Measurements from ENCODE around the gene TRAIP. TPM values are rescaled to one million over a fixed set of nuclear protein-coding genes. Genes with fewer than 3 reads are reported as not detected.
"Not testable (repeated sequence)": the region's sequence is repeated elsewhere in the genome, so short reads cannot be mapped to it uniquely, and the experiment has no call there.

Gene TRAIP
- total RNA-seq, 1 donor from 2014 or later: 0.91 TPM

DNA sequence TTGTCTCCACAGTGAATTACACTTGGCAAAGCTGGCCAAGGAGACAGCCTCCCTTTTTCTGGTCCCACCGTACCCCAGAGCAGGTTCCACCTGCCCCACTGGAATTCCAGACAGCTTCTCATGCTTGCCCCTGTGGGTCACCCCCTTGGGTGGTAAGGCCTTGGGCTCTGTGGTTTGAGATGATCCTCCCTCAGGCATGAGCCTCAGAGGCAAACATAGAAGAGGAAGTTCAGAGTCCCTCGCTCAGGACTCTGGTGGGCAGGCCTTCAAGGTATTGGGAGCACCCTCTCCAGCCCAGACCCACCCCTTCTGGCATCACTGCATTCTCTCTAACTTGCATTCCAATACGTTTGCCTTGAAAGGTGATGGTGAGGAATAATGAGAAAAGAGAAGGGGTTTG, 25.0 kb downstream of the TRAIP start:
- DNase-seq (ENCODE audit: low read depth): no peak

DNA sequence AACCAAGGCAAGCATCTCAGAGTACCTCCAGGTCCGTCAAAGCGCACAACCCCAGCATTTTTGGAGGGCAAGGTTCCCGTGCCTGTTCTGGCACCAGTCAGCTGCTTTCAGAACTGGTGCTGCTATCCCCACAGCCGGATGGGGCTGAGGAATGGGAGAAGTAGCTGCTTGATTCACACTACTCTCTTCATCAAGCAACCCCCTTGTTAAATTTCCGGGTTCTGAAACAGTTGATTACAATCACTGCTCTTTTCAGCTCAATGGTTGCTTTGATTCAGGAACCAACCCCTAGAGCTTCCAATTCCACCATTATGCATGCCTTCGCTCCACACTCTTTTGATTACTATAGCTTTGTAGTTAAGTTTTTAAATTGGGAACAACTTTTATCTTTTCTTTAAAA, 30.3 kb downstream of the TRAIP start:
- no peak for DNase-seq (ENCODE audit: low read depth)

DNA sequence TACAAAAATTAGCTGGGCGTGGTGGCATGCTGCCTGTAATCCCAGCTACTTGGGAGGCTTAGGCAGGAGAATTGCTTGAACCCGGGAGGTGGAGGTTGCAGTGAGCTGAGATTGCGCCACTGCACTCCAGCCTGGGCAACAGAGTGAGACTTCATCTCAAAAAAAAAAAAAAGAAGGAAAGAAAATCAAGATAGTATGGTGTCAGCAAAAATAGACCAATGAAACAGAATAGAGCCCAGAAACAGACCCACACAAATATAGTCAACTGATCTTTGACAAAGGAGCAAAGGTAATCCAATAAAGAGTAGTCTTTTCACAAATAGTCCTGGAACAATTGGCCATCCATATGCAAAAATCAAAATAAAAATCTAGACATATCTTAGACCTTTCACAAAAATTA, 33.2 kb downstream of the TRAIP start:
- DNase-seq (ENCODE audit: low read depth): not testable (repeated sequence)

DNA sequence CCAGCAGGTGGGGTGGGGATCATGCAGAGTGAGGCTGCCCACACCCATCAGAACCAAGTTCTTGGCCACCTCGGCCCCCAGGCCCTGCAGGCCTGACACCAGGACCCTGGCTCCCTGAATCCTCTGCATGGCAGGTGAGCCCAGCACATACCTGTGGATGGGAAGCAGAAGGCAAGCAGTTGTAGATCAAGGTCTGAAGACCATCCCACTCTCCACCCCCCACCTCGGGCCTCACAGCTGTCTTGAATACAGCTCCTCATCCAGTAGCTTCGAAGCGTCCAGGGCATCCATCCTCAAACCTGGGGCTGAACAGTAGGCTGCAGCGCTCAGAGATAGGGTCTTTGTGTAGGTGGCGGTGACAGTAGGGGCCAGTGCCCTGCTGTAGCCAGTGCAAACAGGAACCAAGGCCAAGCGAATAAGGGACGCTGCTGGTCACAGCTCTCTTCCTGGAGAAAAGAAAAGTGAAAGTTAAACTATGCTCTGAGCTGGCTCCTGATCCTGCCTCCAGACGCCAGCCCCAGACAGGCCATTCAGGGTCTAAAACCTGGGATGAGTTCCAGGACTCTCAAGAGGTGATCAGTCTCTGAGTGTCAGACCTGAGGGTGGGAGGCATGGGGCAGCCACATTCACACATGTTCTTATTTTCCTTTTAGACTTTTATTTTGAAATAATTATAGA, 42.7 kb downstream of the TRAIP start, which contains the start of gene UBA7:
TSS of gene UBA7 (minus strand) at position 457 of the 678 bp plus-strand sequence. CDS start at position 291, 166 bp downstream.
- DNase-seq (ENCODE audit: low read depth): peak; percentile 57

DNA sequence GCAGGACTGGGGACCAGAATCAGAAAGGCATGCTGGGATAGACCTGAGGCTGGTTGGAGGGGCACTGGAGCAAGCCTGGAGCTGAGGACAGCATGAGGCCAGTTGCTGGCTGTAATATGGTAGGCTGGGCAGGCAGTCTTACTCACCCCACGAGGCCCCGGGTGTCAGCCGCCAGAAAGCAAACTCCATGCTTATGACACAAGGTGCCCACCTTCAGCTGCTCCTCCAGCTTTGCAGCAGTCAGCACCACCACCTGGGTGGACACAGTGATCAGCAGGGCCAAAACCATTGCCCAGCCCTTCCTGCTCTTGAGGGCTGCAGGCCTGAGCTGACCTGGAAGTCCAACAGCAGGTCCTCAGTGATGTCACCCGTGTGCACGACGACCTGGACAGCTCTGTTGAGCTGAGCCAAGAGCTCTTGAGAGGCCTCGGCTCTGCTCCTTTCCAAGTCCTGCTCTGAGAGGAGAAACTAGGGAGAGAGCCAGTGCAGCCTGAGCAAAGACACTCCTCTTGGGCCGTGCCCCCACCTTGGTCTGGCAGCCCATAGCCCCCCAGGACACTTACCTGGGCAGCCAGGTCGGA, 43.4 kb downstream of the TRAIP start:
- DNase-seq (ENCODE audit: low read depth): no peak

DNA sequence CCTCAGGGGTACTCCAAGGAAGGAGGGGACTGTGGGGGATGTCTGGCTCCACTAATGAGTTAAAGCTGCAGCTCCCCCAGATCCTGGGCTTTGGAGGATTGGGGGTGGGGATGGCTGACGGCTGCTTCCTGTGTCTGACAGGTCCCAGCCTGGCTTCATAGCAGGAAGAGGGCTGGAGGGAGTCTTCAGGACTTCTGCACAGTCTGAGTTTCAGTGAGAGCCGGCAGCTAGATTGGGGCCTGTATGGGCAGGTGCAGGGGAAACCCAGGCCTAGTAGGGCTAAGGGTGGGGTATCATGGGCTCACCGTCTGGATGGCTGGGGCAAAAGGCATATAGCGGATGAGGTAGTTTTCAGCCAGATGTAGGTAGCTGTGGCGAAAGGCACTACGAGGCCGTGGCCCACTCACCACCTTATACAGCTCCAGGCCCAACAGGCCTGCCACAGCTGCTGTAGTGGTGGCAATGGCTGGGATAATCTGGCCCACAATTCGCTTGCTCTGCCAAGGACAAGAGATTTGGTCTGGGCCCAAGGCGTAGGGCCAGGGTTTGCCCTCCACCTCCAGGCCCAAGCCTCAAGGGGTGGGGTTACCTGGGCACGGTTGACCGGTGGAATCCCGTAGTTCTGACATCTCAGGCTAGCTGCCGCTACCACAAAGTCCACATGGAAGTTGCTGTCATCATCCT, 48.8 kb downstream of the TRAIP start:
- no peak for DNase-seq (ENCODE audit: low read depth)

DNA sequence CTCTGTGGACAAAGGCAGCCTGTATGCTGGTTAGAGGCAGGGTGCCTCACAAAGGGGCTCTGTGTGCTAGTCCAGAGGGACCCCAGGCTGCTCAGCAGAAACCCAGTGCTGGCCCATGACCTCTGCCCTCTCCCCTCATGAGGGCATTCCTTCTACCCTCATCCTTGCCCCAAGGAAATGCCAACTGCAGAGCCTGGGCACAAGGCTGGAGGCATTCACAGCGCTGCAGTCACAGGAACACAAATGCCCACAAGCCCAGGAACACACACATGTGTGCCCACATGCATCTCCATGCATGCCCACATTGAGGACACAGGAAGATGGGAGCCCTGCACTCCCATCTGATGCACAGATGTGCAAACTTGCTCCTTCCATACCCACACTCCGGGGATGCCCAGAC, 49.5 kb downstream of the TRAIP start:
- DNase-seq (ENCODE audit: low read depth): no peak

DNA sequence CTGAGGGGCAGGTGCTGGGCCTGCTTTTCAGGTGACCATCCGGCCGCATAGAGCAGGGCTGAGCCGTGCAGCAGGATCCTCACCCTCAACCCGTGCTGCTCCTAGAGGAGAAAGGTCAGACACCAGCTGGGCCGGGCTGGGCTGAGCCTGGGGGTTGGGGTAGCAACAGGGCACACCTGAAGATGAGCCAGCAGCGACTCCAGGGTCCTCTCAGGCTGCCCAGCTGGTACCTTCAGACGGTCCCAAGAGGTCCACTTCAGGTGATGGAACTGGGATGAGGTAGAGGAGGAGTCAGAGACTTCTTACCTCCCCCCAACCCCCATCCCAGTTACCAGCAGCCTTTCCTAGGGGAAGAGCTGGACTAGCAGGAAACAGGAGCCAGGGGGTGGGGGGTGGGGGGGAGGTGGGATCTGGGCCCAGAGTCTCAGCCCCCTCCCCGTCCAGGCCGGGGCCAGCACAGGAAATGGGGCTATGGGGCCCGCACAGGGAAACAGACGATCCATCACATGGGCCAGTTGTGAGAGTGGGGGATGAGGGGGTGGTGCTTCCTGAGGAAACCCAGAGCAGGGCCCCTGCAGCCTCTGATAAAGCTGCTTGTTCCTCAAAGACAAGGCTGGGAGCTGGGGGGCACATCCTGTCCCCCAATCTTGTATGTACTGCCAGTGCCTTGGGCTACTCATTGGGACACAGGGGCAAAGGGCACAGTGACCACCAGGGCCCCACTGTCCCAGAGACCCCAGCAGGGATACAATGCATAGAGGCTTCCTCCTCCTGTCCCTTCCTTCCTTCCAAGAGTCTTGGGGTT, 50.3 kb downstream of the TRAIP start:
- DNase-seq (ENCODE audit: low read depth): no peak

DNA sequence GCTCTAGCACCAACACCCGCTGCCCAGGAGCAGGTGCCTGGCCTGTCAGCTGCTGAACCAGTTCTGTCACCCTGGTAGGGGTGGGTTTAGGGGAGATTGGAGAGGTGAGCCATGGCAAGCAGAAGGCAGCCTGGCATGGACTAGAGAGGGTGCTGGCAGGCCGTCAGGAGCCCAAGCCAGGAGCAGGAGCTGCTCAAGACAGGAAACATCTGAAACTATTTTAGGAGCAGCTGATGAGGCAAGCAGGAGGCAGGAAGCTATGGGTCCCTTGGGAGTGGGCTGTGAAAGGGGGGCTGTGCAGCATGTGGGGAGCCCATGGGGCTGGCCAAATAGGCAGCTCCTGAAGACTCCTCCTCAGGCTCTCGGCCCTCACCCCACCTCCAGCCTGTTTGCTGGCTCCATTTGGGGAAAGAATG, 51.0 kb downstream of the TRAIP start:
- peak; percentile 84 for DNase-seq (ENCODE audit: low read depth)

DNA sequence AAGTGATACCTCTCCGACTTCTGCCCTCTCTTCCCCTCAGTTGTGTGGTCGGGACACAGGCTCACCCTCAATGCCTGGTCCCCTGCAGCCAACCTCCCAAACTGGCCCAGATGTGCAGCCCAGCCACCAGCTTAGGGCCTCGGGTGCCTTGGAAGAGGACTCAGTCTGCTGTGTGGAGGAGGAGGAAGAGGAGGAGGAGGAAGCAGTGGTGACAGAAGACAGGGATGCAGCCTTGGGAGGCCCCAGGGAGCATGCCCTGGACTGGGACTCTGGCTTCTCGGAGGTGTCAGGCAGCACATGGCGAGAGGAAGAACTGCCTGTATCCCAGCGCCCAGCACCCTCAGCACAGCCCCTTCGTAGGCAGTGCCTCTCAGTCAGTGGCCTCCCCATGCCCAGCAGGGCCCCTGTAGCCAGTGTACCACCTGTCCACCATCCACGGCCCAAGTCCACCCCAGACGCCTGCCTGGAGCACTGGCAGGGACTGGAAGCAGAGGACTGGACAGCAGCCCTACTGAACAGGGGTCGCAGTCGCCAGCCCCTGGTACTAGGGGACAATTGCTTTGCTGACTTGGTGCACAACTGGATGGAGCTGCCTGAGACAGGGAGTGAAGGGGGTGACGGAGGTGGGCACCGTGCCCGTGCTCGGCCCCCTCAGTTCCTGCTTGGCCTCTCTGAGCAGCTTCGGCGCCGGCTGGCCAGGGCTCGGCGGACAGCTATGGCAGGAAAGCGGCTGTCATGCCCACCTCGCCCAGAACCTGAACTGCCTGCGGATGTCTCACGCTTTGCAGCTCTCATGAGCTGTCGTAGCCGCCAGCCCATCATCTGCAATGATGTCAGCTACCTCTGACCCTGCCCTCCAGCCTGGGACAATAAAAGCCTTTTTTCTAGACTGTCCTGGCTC, 52.0 kb downstream of the TRAIP start:
- DNase-seq (ENCODE audit: low read depth): no peak

DNA sequence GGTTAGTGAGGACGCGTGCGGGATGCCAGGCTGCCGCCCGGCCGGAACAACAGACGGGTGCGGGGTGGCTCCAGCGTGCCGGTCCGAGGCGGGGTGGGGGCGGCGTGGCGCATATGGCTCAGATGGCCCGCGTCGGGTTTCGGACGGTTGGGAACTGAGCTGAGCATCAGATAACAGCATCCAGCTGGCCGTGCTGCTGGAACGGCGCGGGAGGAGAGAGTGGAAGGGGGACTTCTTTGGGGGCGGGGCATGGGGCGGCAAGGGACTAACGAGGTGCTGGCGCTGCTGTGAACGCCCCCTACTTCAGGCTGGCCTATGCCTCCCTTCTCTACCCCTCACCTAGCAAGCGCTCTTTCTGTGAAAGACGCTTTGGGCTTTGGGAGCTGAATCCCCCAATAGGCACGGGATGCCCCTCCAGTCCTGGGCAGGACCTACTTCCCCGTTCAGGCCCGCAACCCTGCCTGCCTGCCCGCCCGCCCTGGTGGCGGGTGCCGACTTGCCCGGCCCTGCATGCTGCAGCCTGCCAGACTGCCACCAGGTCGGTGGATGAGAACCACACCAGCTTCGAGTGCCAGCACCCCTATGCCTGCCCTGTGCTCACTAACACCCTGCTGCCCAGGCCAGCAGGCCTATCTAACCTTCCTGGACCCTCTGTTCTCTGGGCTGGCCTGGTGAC, 52.8 kb downstream of the TRAIP start:
- DNase-seq (ENCODE audit: low read depth): peak; percentile 66

DNA sequence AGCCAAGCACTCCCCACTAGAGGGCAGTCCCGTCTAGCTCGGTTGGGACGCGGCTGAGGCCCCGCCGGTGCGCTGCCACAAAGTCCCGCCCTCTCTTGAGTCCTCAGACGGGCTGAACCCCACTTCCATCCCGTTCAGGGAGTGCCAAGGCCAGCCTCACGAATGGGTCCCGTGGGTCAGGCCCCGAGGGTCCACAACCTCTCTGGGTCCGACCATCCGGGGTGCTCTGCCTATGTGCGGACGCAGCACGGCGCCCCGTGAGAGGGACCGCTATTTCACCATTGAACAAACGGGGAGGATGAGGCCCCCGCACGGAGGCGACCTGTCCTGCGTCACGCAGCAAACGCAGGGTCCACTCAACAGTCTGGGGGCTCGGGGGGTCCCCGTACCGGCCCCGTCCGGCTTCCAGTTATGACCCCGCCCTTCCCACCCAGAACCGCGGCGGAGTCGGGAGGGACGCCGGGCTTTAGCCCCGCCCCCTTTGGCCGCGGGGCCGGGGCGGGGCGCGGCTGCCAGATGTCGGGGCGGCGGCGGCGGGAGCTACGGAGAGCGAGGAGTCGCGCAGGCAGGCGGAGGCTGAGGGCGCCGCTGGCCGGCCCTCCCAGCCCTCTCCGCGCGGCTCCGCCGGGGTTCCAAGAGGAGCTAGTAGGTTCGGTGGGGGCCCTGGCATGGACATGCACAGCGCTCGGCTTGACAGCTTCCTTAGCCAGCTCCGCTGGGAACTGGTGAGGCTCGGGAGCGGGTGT, 53.5 kb downstream of the TRAIP start, which contains the start of gene INKA1:
TSS of gene INKA1 (plus strand) at position 543 of the 746 bp plus-strand sequence. CDS start at position 675, 132 bp downstream.
- peak; percentile 88 for DNase-seq (ENCODE audit: low read depth)

DNA sequence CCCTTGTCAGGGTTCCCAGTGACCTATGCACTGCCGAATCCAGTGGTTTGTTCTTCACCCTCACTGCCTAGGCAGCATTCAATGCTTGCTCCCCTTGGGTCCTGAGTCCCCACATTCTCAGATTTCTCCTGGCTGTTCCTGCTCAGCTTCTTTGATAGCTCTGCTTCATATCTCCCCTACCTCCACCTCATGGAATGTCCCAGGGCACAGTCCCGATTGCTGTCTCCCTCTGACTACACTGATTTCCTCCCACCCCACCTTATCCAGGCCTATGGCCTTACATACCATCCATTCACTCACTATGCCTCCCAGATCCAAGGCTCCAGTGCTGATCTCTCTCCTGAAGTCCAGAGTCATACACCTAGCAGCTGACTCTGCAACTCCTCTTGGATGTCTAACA, 55.2 kb downstream of the TRAIP start:
- no peak for DNase-seq (ENCODE audit: low read depth)

DNA sequence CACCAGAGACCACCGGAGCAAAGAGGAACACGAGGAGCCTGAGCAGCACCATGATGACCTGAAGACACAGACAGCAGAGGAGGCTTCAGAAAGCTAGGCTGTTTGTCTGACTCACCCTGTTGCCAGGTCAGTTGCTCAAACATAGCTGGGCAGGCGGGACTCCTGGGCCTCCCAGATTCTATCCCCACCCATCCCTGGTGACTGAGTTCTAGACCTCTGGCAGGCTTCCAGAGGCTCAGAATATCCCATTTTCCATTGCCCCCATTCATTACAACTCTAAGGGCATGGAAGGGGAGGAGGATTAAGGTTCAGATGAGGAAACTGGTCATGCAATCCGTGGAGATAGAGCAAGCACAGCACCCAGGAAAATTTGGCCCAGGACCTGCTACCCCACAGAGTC, 56.6 kb downstream of the TRAIP start, which contains the start of gene CDHR4:
TSS of gene CDHR4 (minus strand) at position 113 of the 400 bp plus-strand sequence. CDS start at position 52, 61 bp downstream.
- DNase-seq (ENCODE audit: low read depth): peak; percentile 61

DNA sequence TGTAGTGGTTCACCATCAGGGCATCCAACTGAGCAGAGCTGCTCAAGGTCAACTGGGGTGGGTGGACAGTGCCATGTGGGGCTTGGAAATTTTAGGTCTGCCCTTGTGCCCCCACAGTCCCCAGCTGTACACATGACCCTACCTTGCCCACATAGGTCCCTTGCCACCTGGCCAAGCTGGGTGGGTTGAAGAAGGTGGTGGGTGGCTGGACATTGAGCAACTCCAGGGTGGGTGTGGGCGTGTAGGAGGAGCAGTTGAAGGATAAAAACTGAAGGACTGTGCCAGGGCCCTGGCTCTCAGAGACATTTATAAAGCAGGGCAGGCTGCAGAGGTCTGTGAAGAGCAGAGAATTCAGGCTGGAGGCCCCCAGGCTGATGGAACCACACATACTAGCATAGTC, 57.3 kb downstream of the TRAIP start:
- no peak for DNase-seq (ENCODE audit: low read depth)

DNA sequence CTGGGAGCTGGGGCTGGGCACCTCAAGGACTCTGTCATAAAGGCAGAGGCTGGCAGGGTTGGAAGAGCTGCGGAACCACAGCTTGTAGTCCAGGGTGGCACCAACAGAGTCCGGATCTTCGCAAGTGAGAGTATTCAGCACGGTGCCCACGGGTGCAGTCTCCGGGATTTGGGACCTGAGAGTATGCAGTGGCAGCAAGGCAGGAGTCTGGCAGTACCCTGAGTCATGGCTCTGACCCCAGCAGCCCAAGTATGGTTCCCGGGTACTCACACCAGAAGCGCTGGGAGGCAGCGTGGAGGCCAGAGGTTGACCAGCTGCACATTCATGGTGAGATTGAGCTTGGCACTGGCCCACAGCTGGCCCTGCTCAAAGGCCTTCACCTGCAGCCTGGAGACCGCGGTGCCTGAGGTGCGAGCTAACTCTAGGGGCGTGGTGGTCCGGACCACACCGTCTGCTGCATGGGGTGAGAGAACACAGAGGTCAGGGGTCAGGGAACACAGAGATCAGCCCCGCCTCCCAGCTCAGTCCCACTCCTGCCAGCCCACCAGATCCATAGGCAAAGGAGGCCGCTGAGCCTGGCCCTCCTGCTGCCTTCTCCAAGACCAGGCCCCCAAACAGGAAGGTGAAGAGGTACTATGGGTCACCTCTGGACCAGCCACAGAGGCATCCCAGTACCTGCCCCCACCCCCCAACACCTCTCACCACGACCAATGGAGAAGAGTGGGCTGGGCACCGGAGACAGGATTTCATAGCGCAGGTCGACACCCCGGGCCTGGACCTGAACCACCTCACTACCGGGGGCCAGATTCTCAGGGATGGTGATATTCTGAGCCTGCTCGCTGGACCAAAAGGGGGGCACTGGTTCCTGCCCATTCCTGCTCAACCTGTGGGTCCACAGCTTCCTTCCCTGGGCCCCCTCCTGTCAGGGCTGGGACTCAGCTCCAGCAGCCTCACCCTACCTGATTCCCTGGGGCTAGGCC, 61.1 kb downstream of the TRAIP start:
- DNase-seq (ENCODE audit: low read depth): no peak

DNA sequence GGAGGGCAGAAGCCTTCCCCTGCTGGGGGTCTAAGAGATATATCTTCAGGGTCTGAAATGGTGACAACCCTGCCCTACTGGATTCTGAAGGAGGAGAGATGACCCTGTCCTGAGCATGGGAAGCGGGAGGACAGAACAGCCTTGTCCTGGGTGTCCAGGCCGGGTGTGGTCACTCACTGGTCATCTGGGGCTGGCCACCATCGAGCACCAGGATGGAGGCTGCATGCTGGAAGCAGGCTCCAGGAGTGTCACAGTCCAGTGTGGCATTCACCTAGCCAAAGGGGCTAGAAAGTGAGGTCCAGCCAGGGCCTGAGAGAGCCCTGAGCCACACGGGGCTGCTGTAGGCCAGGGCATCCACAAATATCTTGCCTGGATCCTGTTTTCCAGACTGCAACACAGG, 61.9 kb downstream of the TRAIP start:
- no peak for DNase-seq (ENCODE audit: low read depth)

Data from myocyte (in vitro differentiated cells).